Measurements from ENCODE around the gene VPS37C.

The VPS37C gene

DNA sequence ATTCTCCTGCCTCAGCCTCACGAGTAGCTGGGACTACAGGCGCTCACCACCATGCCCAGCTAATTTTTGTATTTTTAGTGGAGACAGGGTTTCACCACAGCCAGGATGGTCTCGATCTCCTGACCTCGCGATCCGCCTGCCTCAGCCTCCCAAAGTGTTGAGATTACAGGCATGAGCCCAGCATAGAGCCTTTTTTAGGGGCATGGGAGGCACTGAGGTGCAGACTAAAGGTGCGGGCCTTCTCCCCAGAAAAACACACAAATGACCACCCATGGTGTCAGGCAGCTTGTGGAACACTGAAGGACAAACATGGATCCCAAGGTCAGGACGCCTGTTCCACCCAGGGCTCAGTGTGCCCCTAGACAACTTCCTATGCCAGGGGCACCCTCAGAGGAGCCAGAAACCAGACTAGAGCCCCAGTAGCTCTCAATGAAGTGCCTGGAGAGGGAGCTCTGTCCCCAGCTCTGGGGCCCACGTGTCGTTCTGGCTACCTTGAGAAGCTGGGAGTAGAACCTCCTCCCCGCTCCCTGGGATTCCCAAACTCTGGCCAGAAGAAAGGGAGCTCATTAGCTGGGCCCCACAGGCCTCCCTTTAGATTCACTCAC, 80.1 kb downstream of the VPS37C start:
- FAIRE-seq (no peak), DNase-seq (ENCODE audit: insufficient read length, low spot score) (no peak)

GRCh38 chr11:61080526-61080925, 80.7 kb downstream of the VPS37C start:
- FAIRE-seq: no peak

More at GRCh38 chr11:61080526-61080925, 80.7 kb downstream of the VPS37C start:
- no peak for DNase-seq (ENCODE audit: insufficient read length, low spot score)

Measured in HTR-8/SVneo (cell line).